Natural killer cell treated with Interleukin-12 subunit alpha and Interleukin-12 subunit beta and Interleukin-15 and Interleukin-18, amount 100 ng/mL, for 72 hours (primary cell): ENCODE data around the gene NOL4L. TPM values are rescaled to one million over a fixed set of nuclear protein-coding genes. Genes with fewer than 3 reads are reported as not detected.
A peak's percentile ranks its signal among the peaks of the same experiment; 100 is the strongest.
"Not testable (repeated sequence)": the region's sequence is repeated elsewhere in the genome, so short reads cannot be mapped to it uniquely, and the experiment has no call there.

Source experiments
- ATAC-seq, 2 donors: fragments of 150-1000 bp; cut with Tn5 transposase in 1 of 2; sonication (Bioruptor Pico), chemical (Tn5 transposase) in 1 of 2; 2 replicates each; pipeline ENCODE4 v1.10.0; 2021
- DNase-seq: peaks from one replicate; pipeline ENCODE4 v3.0.0; 2022; ENCODE audit warnings: low spot score
- H3K27ac Mint-ChIP-seq, 2 donors: 1 replicate in 1 of 2; 2 replicates in 1 of 2; pipeline ENCODE4 v1.8.0; 2022; ENCODE audit warnings: mixed read lengths in 2 of 2, mild to moderate bottlenecking in 1 of 2, moderate library complexity in 1 of 2
- H3K27me3 Mint-ChIP-seq, 2 donors: 1 replicate in 1 of 2; 2 replicates in 1 of 2; pipeline ENCODE4 v1.8.0; 2022; ENCODE audit warnings: mixed read lengths in 2 of 2
- H3K36me3 Mint-ChIP-seq: one replicate; pipeline ENCODE4 v1.8.0; 2022; ENCODE audit warnings: mixed read lengths
- H3K4me1 Mint-ChIP-seq, 2 donors: 1 replicate in 1 of 2; 2 replicates in 1 of 2; pipeline ENCODE4 v1.8.0; 2022; ENCODE audit warnings: low read depth in 2 of 2, mixed read lengths in 2 of 2, mild to moderate bottlenecking in 1 of 2
- H3K4me3 Mint-ChIP-seq: one replicate; pipeline ENCODE4 v1.8.0; 2022; ENCODE audit warnings: mixed read lengths
- H3K9me3 Mint-ChIP-seq: 2 replicates; pipeline ENCODE4 v1.8.0; 2022; ENCODE audit warnings: mixed read lengths
- total RNA-seq, 2 donors: library from RNA; stranded (reverse); gene quantifications; one replicate each; pipeline ENCODE4 v1.2.3, GENCODE V29; 2022

The NOL4L gene
- total RNA-seq, 2 donors from 2014 or later, result 20.0 to 20.1 TPM

DNA sequence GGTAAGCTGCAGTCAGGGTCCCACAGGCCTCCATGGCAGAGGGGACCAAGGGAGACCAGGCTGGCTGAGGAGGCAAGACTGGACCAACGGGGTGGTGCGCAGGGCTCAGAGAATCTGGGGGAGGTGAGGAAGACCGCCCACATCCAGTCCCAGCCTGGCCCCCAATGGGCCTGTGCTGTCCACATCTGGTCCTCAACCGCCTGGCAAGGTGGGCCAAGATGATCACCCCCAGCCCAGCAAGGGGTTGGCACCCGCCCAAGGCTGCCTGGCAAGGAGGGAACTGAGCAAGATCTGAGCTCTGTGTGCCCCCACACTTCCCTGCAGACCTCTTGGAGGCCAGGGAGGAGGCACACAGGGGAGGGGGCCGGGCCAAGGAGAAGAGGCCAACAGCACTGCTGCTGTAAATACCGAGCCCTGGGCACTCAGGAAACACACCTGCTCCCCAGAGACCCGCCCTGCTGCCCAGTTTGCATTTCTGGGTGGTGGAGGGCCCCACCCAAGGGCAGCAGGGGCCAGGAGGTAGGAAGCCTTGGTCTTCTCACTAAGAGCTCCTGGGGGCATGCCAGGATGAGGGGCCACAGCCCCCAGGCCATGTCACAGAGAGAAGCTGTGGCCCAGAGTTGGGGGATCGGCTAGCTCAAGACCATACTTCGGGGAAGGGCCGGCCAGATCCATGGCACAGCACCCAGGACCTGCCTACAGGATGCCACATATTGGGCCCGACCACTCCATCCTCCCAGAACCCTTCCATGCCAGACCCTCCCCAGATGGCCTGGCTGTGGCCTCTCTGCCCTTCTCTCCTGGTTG, 117.4 kb downstream of the NOL4L start:
- no peak overlapping the region for H3K27ac Mint-ChIP-seq
- no peaks in the 10 kb centered on the region for H3K36me3 Mint-ChIP-seq
- no peak for ATAC-seq

DNA sequence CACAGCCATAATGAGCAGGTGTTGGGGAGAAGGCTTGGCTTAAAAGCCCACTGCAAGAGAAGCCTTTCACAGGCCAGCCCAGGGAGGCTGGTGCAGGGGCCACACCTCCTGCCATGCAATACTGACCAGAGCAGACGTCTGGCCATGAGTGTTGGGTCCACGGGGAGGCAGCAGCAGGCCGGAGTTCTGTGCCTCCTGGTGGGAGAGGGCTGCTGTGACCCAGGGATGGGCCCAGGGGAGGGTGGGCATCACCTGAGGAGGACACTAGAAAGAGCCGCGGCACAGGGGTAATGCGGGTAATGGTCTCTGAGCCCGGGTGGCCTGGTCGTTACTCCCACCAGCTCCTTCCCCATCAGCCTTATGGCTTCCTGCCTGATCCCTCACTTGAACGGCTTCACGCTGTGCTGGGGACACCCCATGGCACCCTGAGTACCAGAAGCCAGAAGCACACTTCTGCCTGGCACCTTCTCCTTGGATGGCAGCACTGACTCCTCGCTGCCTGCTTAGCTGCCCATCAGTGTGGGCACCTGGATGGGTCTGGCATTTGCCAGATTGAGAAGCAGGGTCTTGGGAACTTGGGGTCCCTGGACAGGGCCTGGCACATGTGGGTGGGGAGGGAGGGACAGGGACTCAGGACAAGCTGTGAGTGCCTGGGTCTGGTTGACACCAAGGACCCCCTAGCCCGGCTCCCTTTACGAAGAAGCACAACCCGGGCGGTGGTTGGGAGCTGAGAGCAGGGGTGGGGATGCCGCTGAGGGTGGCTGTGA, 118.2 kb downstream of the NOL4L start:
- H3K36me3 Mint-ChIP-seq, result no peaks in the 10 kb centered on the region
- no peak for ATAC-seq
- H3K27ac Mint-ChIP-seq, result no peak overlapping the region
- no peak overlapping the region for H3K4me3 Mint-ChIP-seq
- DNase-seq, result no peak
- no peaks in the 10 kb centered on the region for H3K27me3 Mint-ChIP-seq
- H3K9me3 Mint-ChIP-seq, result no peaks in the 10 kb centered on the region
- H3K4me1 Mint-ChIP-seq, result peaks cover 0 to 7% of the 10 kb centered on the region in 2 donors

More for the DNA sequence above, 117.4 kb downstream of the NOL4L start:
- no peak for DNase-seq
- Mint-ChIP-seq H3K27me3 (no peaks in the 10 kb centered on the region), H3K4me1 (peaks cover 0 to 4% of the 10 kb centered on the region in 2 donors), H3K4me3 (no peak overlapping the region), H3K9me3 (no peaks in the 10 kb centered on the region)

DNA sequence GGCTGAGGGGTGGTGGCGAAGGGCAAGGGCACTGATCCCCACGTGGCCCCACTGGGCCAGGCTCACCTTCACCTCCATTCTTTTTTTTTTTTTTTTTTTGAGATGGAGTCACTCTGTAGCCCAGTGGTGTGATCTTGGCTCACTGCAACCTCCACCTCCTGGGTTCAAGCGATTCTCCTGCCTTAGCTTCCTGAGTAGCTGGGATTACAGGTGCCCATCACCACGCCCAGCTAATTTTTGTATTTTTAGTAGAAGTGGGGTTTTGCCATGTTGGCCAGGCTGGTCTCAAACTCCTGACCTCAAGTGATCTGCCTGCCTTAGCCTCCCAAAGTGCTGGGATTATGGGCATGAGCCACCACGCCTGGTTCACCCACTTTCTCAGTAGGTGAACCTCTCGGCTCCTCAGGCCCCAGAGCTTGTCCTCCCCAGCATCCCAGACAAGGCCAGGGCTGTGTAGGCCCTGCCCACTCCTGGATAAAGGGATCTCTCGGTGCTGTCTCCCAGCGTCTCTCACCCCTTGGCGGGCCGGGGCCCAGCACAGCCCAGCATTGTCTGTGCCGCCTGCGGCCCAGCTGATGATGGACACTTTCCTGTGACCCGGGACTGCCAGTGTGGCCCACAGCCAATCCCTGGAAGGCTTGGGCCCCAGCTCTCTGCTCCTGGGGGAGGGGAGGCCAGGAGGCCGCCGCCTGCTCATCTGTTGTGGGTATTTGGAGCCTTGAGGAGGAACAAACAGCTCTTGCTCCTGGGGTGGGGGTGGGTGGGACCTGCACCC, 119.0 kb downstream of the NOL4L start:
- not testable (repeated sequence) for H3K36me3 Mint-ChIP-seq, H3K9me3 Mint-ChIP-seq, H3K27me3 Mint-ChIP-seq, H3K4me1 Mint-ChIP-seq, ATAC-seq, H3K4me3 Mint-ChIP-seq, DNase-seq
- peak overlapping the region in 1 of 2 donors; percentile 45 for H3K27ac Mint-ChIP-seq

DNA sequence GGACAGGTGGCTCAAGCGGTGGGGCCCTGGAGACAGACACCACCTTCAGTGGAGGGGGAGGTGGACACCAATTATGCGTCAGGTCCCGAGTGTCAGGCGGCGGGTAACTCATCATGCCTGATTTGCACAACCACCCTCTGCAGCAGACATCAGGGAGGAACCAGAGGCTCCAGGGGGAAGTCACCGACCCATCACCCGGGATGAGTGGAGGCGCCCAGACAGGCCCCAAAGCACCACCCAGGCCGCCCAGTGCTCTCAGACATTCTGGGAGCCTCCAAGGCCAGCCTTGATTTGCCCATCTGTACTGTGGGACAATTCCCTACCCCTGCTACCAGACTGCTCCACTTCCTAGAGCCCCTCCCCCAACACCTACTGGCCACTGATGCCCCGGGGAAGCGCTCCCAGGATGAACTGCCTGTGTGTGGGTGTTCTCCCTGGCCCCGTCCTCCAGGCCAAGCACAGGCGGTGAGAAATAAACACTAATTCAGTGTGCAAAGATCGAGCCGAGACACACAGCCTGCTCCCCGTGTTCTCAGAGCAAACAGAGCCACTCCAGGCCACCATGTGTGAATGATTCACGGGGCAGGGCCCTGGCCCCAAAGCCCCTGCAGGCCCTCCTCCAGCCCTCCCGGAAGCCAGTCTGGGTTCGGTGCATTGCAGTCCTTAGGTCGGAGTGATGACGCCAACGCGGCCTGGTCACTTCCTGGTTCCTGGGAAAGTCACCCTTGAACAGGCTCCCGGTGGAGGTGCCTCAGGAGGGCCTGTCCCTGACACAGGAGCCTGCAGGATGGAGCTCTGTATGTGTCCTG, 119.8 kb downstream of the NOL4L start:
- Mint-ChIP-seq H3K4me3 (no peak overlapping the region), H3K27ac (peak overlapping the region in 1 of 2 donors; percentile 45), H3K4me1 (peaks cover 0 to 5% of the 10 kb centered on the region in 2 donors), H3K9me3 (no peaks in the 10 kb centered on the region), H3K27me3 (no peaks in the 10 kb centered on the region), H3K36me3 (no peaks in the 10 kb centered on the region)
- DNase-seq, result no peak
- peak in 1 of 2 donors; percentile 1 for ATAC-seq

DNA sequence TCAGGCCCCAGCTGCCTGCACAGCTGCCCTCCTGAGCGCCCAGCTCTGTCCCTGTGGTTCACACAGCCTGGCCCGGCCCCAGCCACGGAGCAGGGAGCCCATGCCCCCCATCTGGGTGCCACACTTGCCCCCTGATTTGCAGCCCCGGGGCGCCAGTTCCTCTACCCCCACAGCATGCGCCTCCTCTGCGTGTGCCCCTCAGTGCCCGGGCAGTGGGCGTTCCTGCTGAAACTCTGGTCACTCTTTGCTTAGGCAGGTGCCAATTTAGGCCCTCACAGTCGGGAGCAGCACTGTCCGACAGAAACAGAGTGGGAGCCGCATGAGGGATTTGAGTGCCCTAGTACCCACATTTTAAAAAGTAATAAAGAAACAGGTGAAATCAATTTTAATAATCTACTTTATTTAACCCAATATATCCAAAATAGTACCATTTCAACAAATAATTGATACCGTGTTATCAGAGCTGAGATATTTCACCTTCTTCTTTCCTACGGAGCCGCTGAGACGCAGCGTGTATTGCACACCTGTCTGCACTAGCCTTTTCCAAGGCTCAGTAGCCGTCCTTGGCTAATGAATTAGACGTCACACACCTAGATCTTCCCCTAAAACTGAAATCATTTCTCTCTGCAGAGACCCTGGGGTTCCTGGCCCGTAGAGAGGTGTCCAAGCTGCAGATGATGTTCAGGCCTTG, 120.6 kb downstream of the NOL4L start:
- Mint-ChIP-seq H3K4me1 (peaks cover 0 to 7% of the 10 kb centered on the region in 2 donors), H3K27me3 (no peaks in the 10 kb centered on the region), H3K9me3 (no peaks in the 10 kb centered on the region), H3K4me3 (no peak overlapping the region), H3K36me3 (no peaks in the 10 kb centered on the region), H3K27ac (no peak overlapping the region)
- DNase-seq, result no peak
- ATAC-seq, result no peak

DNA sequence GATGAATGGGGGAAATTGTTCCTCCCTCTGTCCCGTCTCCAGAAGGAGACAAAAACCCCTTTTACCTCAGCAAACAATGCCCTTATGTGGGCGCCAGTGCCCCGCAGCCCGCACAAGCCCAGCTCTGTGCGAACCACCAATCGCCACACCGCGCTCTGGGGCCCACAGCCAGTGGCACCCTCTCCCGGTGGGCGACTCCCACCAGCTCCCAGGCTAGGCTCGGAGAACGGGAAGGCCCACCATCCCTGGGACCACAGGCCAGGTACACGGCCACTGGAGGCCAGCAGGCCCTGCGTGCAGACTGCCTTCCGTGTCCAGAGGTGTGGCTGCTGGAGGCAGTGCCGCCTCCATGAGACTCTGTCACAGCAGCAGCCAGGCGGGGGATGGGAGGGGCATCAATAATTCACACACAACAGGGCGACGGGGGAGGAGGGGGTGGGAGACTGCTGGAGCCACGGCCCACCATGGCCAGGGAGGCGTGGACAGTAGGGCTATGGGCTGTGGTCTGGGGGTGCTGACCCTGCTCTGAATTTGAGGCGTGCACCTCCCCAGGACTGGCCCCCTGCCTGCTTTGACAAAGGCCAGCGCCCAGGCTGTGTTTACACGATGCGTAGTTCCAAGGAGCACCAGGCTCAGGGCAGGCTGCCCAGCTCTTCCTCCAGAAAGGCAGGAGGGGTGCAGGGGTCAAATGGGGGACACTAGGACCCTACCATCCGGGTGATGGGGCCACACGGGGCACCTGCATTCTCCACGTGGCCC, 121.3 kb downstream of the NOL4L start:
- no peaks in the 10 kb centered on the region for H3K36me3 Mint-ChIP-seq
- no peak overlapping the region for H3K27ac Mint-ChIP-seq
- ATAC-seq (no peak), DNase-seq (no peak)
- no peaks in the 10 kb centered on the region for H3K27me3 Mint-ChIP-seq
- H3K9me3 Mint-ChIP-seq, result no peaks in the 10 kb centered on the region
- peaks cover 0 to 8% of the 10 kb centered on the region in 2 donors for H3K4me1 Mint-ChIP-seq
- H3K4me3 Mint-ChIP-seq, result no peak overlapping the region

DNA sequence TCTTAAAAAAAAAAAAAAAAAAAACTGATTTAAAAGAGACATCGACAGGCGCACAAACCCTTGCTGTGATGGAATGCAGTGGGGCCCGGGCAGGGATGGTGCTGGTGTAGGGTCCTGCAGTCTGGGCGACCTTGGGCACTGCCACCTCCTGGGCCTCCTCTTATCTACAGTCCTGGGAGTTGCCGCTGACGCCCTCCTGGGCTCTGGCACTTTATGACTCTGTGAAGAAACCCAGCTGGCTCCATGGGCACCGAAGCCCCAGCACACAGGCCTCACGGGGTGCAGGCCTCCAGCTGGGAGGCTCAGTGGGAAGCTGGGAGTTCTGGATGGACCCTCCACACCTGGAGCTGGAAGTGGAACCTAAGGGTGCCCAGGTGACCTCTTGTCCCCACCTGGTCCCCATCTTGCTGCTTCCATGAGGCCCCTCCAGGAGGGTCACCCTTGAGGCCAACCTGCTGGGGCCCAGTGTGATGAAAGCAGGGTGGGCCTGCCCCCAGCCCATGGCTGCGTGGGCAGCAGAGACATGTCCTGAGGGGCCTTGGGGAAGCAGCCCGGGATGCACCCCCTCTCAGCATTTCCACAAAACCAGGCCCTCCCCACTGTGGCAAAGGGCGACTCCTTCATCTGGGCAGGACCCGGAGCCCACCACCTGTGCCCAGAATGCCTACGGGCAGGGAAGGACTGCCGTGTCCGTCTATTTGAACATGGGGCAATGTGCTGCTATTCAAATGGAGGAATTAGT, 122.1 kb downstream of the NOL4L start:
- Mint-ChIP-seq H3K27me3 (no peaks in the 10 kb centered on the region), H3K36me3 (no peaks in the 10 kb centered on the region), H3K27ac (no peak overlapping the region), H3K4me1 (peaks cover 0 to 15% of the 10 kb centered on the region in 2 donors), H3K4me3 (no peak overlapping the region), H3K9me3 (no peaks in the 10 kb centered on the region)
- ATAC-seq, result no peak
- DNase-seq, result no peak

DNA sequence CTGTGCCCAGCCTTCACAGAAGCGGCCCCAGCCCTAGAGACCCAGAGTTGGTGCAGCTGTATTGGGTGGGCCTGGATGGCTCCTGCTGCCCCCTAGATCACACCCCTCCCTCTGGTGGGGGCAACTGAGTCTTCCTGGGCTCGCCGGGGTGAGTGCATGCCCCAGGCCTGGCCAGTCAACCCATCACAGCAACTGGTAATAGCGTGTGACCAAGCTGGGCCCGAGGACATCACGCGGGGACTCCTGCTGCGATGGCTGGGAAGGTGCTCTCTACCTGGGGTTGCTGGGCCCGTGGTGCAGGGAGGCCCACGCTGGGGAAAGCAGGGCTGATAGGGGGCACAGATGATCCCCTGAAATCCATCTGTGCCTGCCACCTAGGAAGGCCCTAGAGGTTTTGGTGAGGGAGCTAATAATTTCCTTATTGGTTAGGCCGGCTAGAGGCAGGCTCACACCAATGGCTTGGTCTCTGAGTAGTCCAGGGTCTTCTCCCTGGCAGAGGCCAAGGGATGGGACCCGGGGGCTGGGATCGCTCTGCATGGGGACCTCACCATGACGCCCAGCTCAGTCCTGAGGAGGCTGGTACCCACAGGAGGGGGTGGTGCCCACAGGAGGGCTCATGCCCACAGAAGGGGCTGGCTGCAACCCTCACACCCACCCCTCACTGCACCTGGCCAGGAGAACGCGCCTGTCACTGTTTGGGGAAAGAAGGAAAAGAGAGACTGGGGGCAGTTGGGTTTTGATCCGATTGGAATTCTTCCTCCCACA, 123.1 kb downstream of the NOL4L start:
- H3K9me3 Mint-ChIP-seq, result no peaks in the 10 kb centered on the region
- ATAC-seq (no peak), DNase-seq (no peak)
- H3K36me3 Mint-ChIP-seq, result no peaks in the 10 kb centered on the region
- peaks cover 0 to 18% of the 10 kb centered on the region in 2 donors for H3K4me1 Mint-ChIP-seq
- no peak overlapping the region for H3K27ac Mint-ChIP-seq
- no peak overlapping the region for H3K4me3 Mint-ChIP-seq
- no peaks in the 10 kb centered on the region for H3K27me3 Mint-ChIP-seq

DNA sequence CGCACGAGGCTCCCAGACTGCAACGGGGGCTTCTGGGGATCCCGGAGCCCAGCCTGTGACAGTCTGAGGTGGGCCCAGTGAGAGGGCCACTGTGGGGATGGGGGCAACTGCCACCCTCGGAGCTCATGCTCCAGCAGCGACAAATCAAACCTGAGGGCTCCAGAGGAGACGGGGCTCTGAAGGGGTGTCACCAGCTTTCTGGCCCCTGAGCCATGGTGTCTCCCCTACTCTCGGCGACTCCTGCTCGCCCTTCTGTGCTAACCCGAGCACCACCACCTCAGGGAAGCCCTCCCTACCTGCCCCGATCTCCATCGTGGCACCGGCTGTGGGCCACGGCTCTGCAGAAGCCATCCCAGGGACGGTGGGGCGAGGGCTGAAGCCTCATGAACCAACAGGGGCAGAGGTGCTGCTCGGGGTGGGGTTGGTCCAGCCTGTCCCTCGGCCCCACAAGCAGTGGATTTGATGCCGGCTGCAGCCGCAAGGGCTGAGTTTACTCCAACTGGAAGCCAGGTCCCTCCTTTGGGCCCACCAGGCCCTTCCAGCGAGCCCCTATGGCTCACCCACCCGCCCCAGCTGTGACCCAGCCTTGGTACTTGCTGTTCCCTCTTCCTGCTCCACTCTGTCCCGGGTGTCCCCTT, 124.3 kb downstream of the NOL4L start:
- Mint-ChIP-seq H3K27ac (no peak overlapping the region), H3K27me3 (no peaks in the 10 kb centered on the region), H3K9me3 (no peaks in the 10 kb centered on the region), H3K4me1 (peaks cover 0 to 18% of the 10 kb centered on the region in 2 donors), H3K4me3 (no peak overlapping the region), H3K36me3 (no peaks in the 10 kb centered on the region)
- ATAC-seq (no peak), DNase-seq (no peak)

DNA sequence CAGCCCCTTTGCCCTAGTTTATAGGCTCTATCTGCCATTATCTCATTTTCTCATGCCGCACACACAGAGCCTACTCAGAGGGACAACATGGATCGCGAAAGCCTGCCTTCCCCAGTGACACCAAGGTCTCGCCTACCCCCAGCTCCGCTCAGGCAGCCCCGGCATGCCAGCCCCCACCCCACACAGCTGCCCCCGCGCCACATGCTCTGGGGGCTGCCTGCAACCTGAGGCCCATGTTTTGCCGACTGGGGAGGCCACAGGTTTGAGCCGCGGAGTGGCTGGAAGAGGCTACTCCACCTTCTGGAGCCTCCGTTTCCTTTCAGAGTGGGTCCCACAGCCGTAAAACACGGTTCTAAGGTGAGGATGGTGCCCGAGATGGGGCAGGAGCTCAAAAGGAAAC, 124.9 kb downstream of the NOL4L start:
- H3K27ac Mint-ChIP-seq, result no peak overlapping the region
- H3K4me3 Mint-ChIP-seq, result no peak overlapping the region
- no peak for DNase-seq
- H3K36me3 Mint-ChIP-seq, result no peaks in the 10 kb centered on the region
- no peak for ATAC-seq
- no peaks in the 10 kb centered on the region for H3K27me3 Mint-ChIP-seq
- no peaks in the 10 kb centered on the region for H3K9me3 Mint-ChIP-seq
- peaks cover 0 to 18% of the 10 kb centered on the region in 2 donors for H3K4me1 Mint-ChIP-seq

DNA sequence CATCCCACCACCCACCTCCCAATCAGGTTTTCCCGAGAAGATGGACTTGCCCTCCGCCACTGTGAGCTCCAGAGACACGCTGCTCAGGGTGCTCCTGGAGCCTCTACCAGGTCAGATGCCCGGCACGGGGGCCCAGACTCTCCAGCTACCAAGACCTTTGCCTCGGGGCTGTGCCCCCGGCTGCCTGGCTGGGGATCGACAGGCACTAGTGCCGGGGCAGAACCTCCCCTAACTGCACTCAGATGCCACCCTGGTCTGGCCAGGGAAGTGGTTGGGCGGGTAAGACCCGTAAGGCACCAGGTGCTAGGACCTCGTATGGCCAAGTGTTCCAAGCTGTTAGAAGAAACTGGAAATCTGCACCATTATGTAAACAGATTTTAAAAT, 126.3 kb downstream of the NOL4L start:
- Mint-ChIP-seq H3K4me3 (no peak overlapping the region), H3K9me3 (no peaks in the 10 kb centered on the region), H3K27me3 (no peaks in the 10 kb centered on the region), H3K27ac (peak overlapping the region in 1 of 2 donors; percentile 79), H3K36me3 (no peaks in the 10 kb centered on the region), H3K4me1 (peaks cover 0 to 21% of the 10 kb centered on the region in 2 donors)
- ATAC-seq (no peak), DNase-seq (no peak)
